IPS-15b (cell line): ENCODE measurements around the gene ARHGEF25.
"Not testable (repeated sequence)": the region's sequence is repeated elsewhere in the genome, so short reads cannot be mapped to it uniquely, and the experiment has no call there.

ENCODE experiments used
- H3K27me3 ChIP-seq: one replicate; pipeline ENCODE4 v1.6.1; 2013; ENCODE audit warnings: low read length; ENCODE audit not compliant: control insufficient read depth, insufficient read depth
- H3K36me3 ChIP-seq: one replicate; pipeline ENCODE4 v1.6.1; 2013; ENCODE audit warnings: low read length; ENCODE audit not compliant: control insufficient read depth, insufficient read depth
- H3K4me1 ChIP-seq: one replicate; pipeline ENCODE4 v1.6.1; 2013; ENCODE audit warnings: mild to moderate bottlenecking, low read length; ENCODE audit not compliant: control insufficient read depth, insufficient read depth
- H3K4me3 ChIP-seq: one replicate; pipeline ENCODE4 v1.5.1; 2013; ENCODE audit warnings: low read depth, low read length
- H3K9ac ChIP-seq: one replicate; pipeline ENCODE4 v1.6.1; 2013; ENCODE audit warnings: low read depth, mild to moderate bottlenecking, low read length
- H3K9me3 ChIP-seq: one replicate; pipeline ENCODE4 v1.6.1; 2013; ENCODE audit warnings: mild to moderate bottlenecking, low read length; ENCODE audit not compliant: control insufficient read depth, insufficient read depth

Gene ARHGEF25

DNA sequence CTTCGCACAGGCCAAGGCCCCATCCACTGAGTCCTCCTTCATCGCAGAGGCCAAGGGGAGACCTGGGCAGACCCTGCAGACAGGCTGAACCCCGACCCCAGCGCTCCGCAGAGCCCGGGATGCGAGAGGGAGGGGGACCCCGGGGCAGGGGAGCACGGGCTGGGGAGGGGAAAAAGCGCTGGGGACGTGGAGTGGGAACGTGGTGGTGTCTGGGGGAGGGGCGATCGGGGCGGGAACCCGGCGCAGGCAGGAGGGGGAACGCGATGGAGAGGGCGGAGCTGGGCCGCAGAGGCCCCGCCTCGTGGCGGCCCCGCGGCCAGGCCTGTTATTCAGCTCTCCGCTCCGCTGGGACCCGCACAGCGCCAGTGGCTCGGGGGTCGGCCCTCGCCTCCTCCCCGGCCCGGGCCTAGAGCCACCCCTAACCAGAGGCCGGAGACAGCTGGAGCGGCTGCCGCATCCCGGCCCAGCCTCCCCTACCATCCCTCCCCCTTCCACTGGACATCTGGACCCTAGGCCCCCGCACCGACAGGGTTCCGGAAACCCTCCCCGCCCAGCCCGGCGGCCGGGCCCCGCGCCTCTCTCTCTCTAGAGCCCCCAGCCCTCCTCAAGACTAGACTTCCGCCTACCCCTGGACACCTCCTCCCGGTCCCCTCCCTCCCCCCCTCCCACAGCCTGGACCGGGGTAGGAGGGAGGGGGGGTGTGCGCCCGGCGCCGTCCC lies at the start of gene ARHGEF25:
ARHGEF25 (plus strand) TSS at position 328 of the 719 bp plus-strand sequence. CDS start 460 bp downstream, outside the sequence.
- H3K27me3 ChIP-seq, result peaks cover 53% of the 10 kb centered on the region
- H3K4me3 ChIP-seq, result peak within 1 kb of the TSS; percentile 53
- H3K9me3 ChIP-seq, result no peaks in the 10 kb centered on the region
- H3K9ac ChIP-seq, result no peak within 1 kb of the TSS
- peaks cover 2% of the 10 kb centered on the region for H3K36me3 ChIP-seq
- H3K4me1 ChIP-seq, result peaks cover 7% of the 10 kb centered on the region

DNA sequence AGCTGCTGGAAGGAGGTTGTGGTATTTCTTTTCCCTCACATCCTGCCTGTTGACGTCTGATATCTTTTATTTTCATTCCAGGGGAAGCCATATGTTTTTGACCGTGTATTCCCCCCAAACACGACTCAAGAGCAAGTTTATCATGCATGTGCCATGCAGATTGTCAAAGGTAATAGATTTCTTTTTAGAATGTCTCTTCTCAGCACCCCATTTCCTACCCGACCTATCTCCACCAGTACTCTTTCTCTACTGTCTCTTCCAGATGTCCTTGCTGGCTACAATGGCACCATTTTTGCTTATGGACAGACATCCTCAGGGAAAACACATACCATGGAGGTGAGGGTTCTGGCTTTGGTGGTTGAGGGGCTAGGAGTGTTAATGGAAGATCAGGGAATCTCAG lies 47.9 kb upstream of the ARHGEF25 start:
- no peaks in the 10 kb centered on the region for H3K27me3 ChIP-seq
- no peak overlapping the region for H3K9ac ChIP-seq
- peaks cover 9% of the 10 kb centered on the region for H3K36me3 ChIP-seq
- H3K4me3 ChIP-seq, result no peak overlapping the region
- H3K4me1 ChIP-seq, result no peaks in the 10 kb centered on the region
- no peaks in the 10 kb centered on the region for H3K9me3 ChIP-seq

DNA sequence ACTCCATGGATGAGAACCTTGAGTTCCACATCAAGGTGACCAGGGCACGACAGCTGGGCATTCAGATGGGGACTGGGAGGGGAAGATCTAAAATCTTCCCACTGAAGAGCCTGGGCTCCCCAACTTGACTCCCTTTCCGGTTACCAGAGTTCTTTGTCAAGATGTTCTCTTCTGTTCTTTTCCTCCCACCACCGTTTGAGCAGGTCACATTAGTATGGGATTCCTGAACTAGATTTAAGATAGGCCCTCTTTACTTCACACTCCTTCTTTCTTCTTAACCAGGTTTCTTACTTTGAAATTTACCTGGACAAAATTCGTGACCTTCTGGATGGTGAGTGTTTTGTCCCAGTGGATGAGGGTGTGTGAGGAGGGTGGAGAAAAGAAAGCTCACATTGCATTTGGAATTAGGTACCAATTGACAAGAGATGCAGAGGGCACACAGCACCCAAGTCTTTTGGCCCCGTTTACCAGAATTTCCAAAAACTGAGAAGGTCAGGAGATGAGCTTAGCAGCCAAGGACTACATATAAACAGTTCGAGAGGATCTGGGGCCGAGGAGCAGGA lies 47.0 kb upstream of the ARHGEF25 start:
- H3K9ac ChIP-seq, result no peak overlapping the region
- no peaks in the 10 kb centered on the region for H3K4me1 ChIP-seq
- no peaks in the 10 kb centered on the region for H3K27me3 ChIP-seq
- H3K4me3 ChIP-seq, result no peak overlapping the region
- peaks cover 15% of the 10 kb centered on the region for H3K36me3 ChIP-seq
- H3K9me3 ChIP-seq, result no peaks in the 10 kb centered on the region

DNA sequence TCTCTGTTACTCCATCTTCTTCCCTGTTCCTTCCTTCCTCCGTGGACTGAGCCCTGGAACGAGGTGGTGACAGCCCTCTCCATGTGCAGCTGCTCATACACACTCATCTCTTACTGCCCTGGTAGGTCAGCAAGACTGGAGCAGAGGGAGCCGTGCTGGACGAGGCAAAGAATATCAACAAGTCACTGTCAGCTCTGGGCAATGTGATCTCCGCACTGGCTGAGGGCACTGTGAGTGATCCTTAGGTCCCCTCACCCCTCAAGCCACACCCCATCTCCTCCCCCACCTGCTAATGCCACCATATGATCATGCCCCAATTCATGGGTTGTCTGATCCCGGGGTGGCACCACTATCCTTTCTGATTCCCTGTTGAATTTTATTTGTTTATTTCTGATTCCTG lies 42.4 kb upstream of the ARHGEF25 start:
- H3K4me3 ChIP-seq, result no peak overlapping the region

DNA sequence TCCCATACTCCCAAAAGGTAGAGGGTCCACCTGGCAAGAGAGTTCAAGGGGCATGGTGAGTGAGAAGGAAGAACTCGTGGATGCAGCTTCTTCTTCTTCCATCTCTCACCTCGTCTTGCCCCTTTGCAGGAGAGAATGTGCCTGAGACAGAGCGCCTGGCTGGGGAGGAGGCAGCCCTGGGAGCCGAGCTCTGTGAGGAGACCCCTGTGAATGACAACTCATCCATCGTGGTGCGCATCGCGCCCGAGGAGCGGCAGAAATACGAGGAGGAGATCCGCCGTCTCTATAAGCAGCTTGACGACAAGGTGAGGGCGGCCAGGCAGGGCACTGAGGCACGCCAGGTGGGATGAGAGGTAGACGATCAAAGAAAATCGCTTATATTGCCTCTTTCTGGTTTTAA lies 41.4 kb upstream of the ARHGEF25 start:
- Histone ChIP-seq H3K36me3 (peaks cover 33% of the 10 kb centered on the region), H3K27me3 (no peaks in the 10 kb centered on the region), H3K9ac (no peak overlapping the region), H3K4me1 (no peaks in the 10 kb centered on the region), H3K9me3 (no peaks in the 10 kb centered on the region), H3K4me3 (no peak overlapping the region)

More for the DNA sequence above, 42.4 kb upstream of the ARHGEF25 start:
- Histone ChIP-seq H3K9me3 (no peaks in the 10 kb centered on the region), H3K4me1 (no peaks in the 10 kb centered on the region), H3K36me3 (peaks cover 35% of the 10 kb centered on the region), H3K9ac (no peak overlapping the region), H3K27me3 (no peaks in the 10 kb centered on the region)

DNA sequence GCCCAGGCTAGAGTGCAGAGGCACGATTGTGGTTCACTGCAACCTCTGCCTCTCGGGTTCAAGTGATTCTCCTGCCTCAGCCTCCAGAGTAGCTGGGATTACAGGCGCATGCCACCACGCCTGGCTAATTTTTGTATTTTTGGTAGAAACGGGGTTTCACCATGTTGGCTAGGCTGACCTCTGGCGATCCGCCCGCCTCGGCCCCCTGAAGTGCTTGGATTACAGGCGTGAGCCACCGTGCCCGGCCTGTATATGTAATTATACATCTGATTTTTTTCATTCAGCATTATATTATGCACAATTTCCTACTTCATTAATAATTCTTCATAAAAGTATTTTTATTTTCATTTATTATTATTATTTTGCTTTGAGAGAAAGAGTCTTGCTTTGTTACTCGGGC lies 40.8 kb upstream of the ARHGEF25 start:
- not testable (repeated sequence) for H3K9me3 ChIP-seq, H3K27me3 ChIP-seq, H3K4me1 ChIP-seq, H3K9ac ChIP-seq, H3K4me3 ChIP-seq
- H3K36me3 ChIP-seq, result peaks cover 38% of the 10 kb centered on the region

DNA sequence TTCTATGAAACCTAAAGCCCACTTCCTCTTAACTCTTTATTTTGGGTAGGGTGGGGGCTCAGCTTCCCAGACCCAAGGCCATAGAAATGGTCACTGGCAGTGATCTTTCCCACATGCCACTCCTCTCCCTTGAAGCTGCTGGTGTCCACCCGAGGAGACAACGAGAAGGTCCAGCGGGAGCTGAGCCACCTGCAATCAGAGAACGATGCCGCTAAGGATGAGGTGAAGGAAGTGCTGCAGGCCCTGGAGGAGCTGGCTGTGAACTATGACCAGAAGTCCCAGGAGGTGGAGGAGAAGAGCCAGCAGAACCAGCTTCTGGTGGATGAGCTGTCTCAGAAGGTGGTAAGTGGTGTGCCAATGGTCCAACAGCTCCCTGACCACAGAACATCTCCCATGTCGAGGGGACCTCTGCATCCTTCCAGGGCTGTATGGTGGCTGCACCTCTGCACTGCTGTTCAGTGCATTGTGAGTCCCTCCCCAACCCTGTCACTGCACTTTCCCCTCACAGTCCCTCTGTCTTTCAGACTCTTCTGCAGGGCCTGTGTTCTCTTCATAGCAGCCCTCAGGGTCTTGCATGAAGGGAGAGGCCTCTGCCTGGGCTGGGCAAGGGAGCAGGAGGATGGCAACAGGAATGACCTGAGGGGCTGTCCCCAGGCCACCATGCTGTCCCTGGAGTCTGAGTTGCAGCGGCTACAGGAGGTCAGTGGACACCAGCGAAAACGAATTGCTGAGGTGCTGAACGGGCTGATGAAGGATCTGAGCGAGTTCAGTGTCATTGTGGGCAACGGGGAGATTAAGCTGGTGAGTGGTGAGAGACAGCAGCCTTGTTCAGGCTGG lies 39.1 kb upstream of the ARHGEF25 start:
- Histone ChIP-seq H3K9ac (no peak overlapping the region), H3K27me3 (no peaks in the 10 kb centered on the region), H3K9me3 (no peaks in the 10 kb centered on the region), H3K4me1 (no peaks in the 10 kb centered on the region), H3K36me3 (peaks cover 48% of the 10 kb centered on the region), H3K4me3 (no peak overlapping the region)

DNA sequence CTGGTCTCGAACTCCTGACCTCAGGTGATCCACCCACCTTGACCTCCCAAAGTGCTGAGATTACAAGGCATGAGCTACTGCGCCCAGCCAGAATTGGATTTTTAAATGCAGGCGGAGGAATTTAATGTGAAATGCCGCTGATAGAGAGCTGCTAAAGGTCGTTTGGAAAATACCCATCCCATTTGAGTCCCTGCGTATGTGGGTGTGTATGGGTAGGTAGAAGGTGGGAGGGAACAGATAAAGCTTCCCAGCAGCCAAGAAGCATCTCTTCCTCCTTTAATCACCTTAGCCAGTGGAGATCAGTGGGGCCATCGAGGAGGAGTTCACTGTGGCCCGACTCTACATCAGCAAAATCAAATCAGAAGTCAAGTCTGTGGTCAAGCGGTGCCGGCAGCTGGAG lies 36.4 kb upstream of the ARHGEF25 start:
- Histone ChIP-seq H3K36me3 (peaks cover 42% of the 10 kb centered on the region), H3K4me3 (no peak overlapping the region), H3K4me1 (no peaks in the 10 kb centered on the region), H3K27me3 (no peaks in the 10 kb centered on the region), H3K9ac (no peak overlapping the region), H3K9me3 (no peaks in the 10 kb centered on the region)

DNA sequence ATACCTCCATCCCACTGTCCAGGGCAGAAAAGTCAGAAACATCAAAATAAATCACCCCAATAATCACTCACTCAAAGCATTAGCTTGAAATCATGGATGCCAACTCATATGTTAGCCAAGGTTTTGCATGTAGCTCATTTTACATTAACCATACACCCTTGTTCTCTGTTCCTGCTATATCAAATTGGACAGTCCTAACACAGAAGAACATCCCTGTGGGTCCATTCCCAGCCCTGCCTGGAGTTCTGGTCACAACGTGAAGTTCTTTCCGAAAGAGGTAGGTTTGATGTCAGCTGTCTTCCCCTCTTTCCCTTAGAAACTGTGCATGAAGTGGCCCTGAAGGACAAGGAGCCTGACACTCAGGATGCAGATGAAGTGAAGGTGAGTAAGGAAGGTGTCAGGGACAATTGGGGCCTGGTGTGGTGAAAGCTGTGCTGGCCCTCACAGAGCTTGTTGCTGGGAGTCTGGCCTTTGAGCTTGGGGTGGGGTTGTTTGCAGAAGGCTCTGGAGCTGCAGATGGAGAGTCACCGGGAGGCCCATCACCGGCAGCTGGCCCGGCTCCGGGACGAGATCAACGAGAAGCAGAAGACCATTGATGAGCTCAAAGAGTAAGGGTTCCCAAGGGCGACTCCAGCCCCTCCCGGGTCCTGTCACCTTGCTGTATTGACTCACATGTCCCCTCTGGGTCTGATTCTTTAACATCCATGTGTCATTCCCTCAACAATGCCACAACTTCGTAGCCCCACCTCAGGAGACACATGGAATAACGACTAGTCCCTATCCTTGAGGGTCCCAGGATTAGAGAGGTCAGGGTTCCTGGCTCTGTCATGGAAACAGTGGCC lies 35.2 kb upstream of the ARHGEF25 start:
- Histone ChIP-seq H3K9ac (no peak overlapping the region), H3K27me3 (no peaks in the 10 kb centered on the region), H3K4me3 (no peak overlapping the region), H3K36me3 (peaks cover 42% of the 10 kb centered on the region), H3K4me1 (no peaks in the 10 kb centered on the region), H3K9me3 (no peaks in the 10 kb centered on the region)

DNA sequence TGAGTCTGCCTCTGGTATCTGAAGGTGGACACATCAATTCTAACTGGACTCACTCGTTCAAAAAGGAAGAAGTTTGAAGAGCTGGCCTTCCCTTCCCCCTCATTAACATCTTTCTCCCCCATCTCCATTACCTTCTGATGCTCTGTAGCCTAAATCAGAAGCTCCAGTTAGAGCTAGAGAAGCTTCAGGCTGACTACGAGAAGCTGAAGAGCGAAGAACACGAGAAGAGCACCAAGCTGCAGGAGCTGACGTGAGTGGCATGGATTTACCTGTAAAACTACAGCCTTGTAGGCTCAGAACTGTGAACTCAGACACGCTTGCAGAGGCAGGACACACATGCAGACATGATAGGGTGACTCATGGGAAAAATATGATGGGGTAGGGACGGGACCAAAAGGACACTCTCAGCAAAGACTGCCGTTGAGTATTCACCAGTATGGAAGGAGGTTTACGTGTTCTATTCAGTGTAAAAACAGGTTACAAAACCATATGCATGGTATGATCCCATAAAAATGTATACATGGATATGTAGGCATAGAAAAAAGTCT lies 34.5 kb upstream of the ARHGEF25 start:
- H3K9me3 ChIP-seq, result no peaks in the 10 kb centered on the region
- H3K4me1 ChIP-seq, result no peaks in the 10 kb centered on the region
- no peak overlapping the region for H3K9ac ChIP-seq
- no peaks in the 10 kb centered on the region for H3K27me3 ChIP-seq
- no peak overlapping the region for H3K4me3 ChIP-seq
- H3K36me3 ChIP-seq, result peaks cover 37% of the 10 kb centered on the region
